HepG2 (cell line): Measurements from ENCODE around the gene RPL35. TPM values are rescaled to one million over a fixed set of nuclear protein-coding genes. Genes with fewer than 3 reads are reported as not detected.

ENCODE experiments used
- CBX2 ChIP-seq, 2 experiments: fragments of 200-600 bp in 1 of 2; sonication (generic); formaldehyde crosslinking in 1 of 2; IDR thresholded peaks; 2 replicates each; pipeline versions ENCODE4 v1.7.0 to v1.8.1; 2018 to 2022; ENCODE audit warnings: low read depth in 2 of 2, low read length in 1 of 2, mild to moderate bottlenecking in 1 of 2, missing genetic modification reagents in 1 of 2
- FOXA3 ChIP-seq: IDR thresholded peaks from 2 replicates; pipeline ENCODE4 v1.6.1; 2016; ENCODE audit warnings: missing genetic modification reagents, missing compliant biosample characterization
- HCFC1 ChIP-seq: fragments of 150-350 bp; IDR thresholded peaks from 2 replicates; pipeline ENCODE4 v1.6.1; 2014; ENCODE audit warnings: low read depth, low read length
- IKZF5 ChIP-seq: IDR thresholded peaks from 2 replicates; pipeline ENCODE4 v1.6.1; 2018; ENCODE audit warnings: missing genetic modification reagents, mild to moderate bottlenecking, missing compliant biosample characterization
- NPAS2 ChIP-seq: sonication (generic); formaldehyde crosslinking; IDR thresholded peaks from 2 replicates; pipeline ENCODE4 v1.8.0; 2022; ENCODE audit warnings: mild to moderate bottlenecking, missing genetic modification reagents, borderline replicate concordance
- RCOR2 ChIP-seq: IDR thresholded peaks from 2 replicates; pipeline ENCODE4 v1.6.1; 2016; ENCODE audit warnings: missing biosample characterization, missing genetic modification reagents
- RFXAP ChIP-seq: sonication (generic); formaldehyde crosslinking; IDR thresholded peaks from 2 replicates; pipeline ENCODE4 v1.4.0; 2020; ENCODE audit warnings: missing genetic modification reagents, borderline replicate concordance
- SP5 ChIP-seq: IDR thresholded peaks from 2 replicates; pipeline ENCODE4 v1.6.1; 2016; ENCODE audit warnings: low read depth, borderline replicate concordance
- ZC3H4 ChIP-seq: sonication (generic); formaldehyde crosslinking; IDR thresholded peaks from 2 replicates; pipeline ENCODE4 v1.4.0; 2020; ENCODE audit warnings: missing genetic modification reagents, borderline replicate concordance
- ZMYM3 ChIP-seq: sonication (generic); formaldehyde crosslinking; IDR thresholded peaks from 2 replicates; pipeline ENCODE4 v1.5.1; 2020; ENCODE audit warnings: mild to moderate bottlenecking, missing genetic modification reagents
- ZNF121 ChIP-seq: sonication (generic); formaldehyde crosslinking; IDR thresholded peaks from 2 replicates; pipeline ENCODE4 v1.5.0; 2020; ENCODE audit warnings: mild to moderate bottlenecking, missing genetic modification reagents
- ZNF224 ChIP-seq: sonication (generic); formaldehyde crosslinking; IDR thresholded peaks from 2 replicates; pipeline ENCODE4 v1.5.0; 2020; ENCODE audit warnings: mild to moderate bottlenecking, missing genetic modification reagents
- ZNF292 ChIP-seq: sonication (generic); formaldehyde crosslinking; IDR thresholded peaks from 2 replicates; pipeline ENCODE4 v1.8.1; 2022; ENCODE audit warnings: mild to moderate bottlenecking, low read depth, missing genetic modification reagents, borderline replicate concordance
- ZNF350 ChIP-seq: sonication (generic); formaldehyde crosslinking; IDR thresholded peaks from 2 replicates; pipeline ENCODE4 v1.4.0; 2020; ENCODE audit warnings: mild to moderate bottlenecking, low read depth, missing genetic modification reagents, borderline replicate concordance
- ZNF367 ChIP-seq: sonication (generic); formaldehyde crosslinking; IDR thresholded peaks from 2 replicates; pipeline ENCODE4 v1.4.0; 2020; ENCODE audit warnings: missing genetic modification reagents, borderline replicate concordance
- ZNF503 ChIP-seq: sonication (generic); formaldehyde crosslinking; IDR thresholded peaks from 2 replicates; pipeline ENCODE4 v1.4.0; 2020; ENCODE audit warnings: missing genetic modification reagents
- ZNF7 ChIP-seq: IDR thresholded peaks from 2 replicates; pipeline ENCODE4 v1.6.1; 2016; ENCODE audit warnings: missing biosample characterization, missing genetic modification reagents
- ZNF775 ChIP-seq: sonication (generic); formaldehyde crosslinking; IDR thresholded peaks from 2 replicates; pipeline ENCODE4 v1.4.0; 2020; ENCODE audit warnings: missing genetic modification reagents, mild to moderate bottlenecking, moderate library complexity, borderline replicate concordance
- ZSCAN29 ChIP-seq: sonication (generic); formaldehyde crosslinking; conservative IDR thresholded peaks from 2 replicates; pipeline ENCODE4 v1.4.0; 2020; ENCODE audit warnings: mild to moderate bottlenecking, missing genetic modification reagents
- polyA plus RNA-seq, 8 experiments: library from polyadenylated mRNA; depleted of rRNA in 3 of 8; stranded (reverse) in 7 of 8; unstranded in 1 of 8; fragments of >200 nt; fragmentation: Illumina TruSeq in 4 of 8; extraction: Trizol in 4 of 8; gene quantifications; 2 replicates each; pipeline versions ENCODE4 v1.2.1 to v1.2.3, GENCODE V29; 2011 to 2016; ENCODE audit warnings: low read depth in 4 of 8, missing spikeins in 1 of 8, mixed read lengths in 1 of 8; ENCODE audit not compliant: insufficient read depth in 1 of 8
- total RNA-seq, 5 experiments: library from RNA; depleted of rRNA; stranded (reverse); fragments of >200 nt; fragmentation: Illumina TruSeq; extraction: Trizol; gene quantifications; 2 replicates each; pipeline ENCODE4 v1.2.3, GENCODE V29; 2016; ENCODE audit warnings: low read depth in 1 of 5
- TF ChIP-seq, protein P1 (sequence below): sonication (generic); formaldehyde crosslinking; IDR thresholded peaks from 2 replicates; pipeline ENCODE4 v1.5.0; 2020; ENCODE audit warnings: missing genetic modification reagents, mild to moderate bottlenecking, borderline replicate concordance
- TF ChIP-seq, protein P2 (sequence below): sonication (generic); formaldehyde crosslinking; IDR thresholded peaks from 2 replicates; pipeline ENCODE4 v1.4.0; 2020; ENCODE audit warnings: mild to moderate bottlenecking, low read depth, missing genetic modification reagents
- TF ChIP-seq, protein P3 (sequence below): sonication (generic); formaldehyde crosslinking; IDR thresholded peaks from 2 replicates; pipeline ENCODE4 v1.8.0; 2022; ENCODE audit warnings: missing genetic modification reagents, low read depth, mild to moderate bottlenecking, borderline replicate concordance

The RPL35 gene
- total and polyA plus RNA-seq, 2 of the 13 experiments (the other 11 are each of a cell fraction or from before 2014, with no cell fraction given) = 2,153 to 2,935 TPM

GRCh38 chr9:124852829-124853531, 8.8 kb downstream of the RPL35 start, which contains the start of gene WDR38 (continued):
- TF ChIP-seq IKZF5 (peak; percentile 48; the same call in 1 of the 2 replicates), ZMYM3 (CRISPR knock-in tag) (peak; percentile 87), ZNF367 (CRISPR knock-in tag) (no peak), RCOR2 (CRISPR knock-in tag) (peak; percentile 42; the same call in 1 of the 2 replicates), FOXA3 (CRISPR knock-in tag) (peak; percentile 38), ZNF292 (CRISPR knock-in tag) (no peak), CBX2 (IDR thresholded peaks at IDR 0.05; ENCODE audit: low read depth, low read length) (no peak), CBX2 (CRISPR knock-in tag; IDR thresholded peaks at IDR 0.05; ENCODE audit: low read depth) (no peak), SP5 (CRISPR knock-in tag) (no peak), ZNF350 (CRISPR knock-in tag) (peak; percentile 51; the same call in 1 of the 2 replicates), HCFC1 (no peak), ZNF775 (CRISPR knock-in tag) (no peak), ZSCAN29 (CRISPR knock-in tag) (no peak), ZNF503 (no peak), ZNF121 (CRISPR knock-in tag) (peak; percentile 20; the same call in 1 of the 2 replicates), RFXAP (CRISPR knock-in tag) (peak; percentile 37; the same call in 1 of the 2 replicates), NPAS2 (CRISPR knock-in tag) (no peak), ZC3H4 (CRISPR knock-in tag) (no peak), ZNF224 (no peak), ZNF7 (no peak)
- TF ChIP-seq, protein P1, sequence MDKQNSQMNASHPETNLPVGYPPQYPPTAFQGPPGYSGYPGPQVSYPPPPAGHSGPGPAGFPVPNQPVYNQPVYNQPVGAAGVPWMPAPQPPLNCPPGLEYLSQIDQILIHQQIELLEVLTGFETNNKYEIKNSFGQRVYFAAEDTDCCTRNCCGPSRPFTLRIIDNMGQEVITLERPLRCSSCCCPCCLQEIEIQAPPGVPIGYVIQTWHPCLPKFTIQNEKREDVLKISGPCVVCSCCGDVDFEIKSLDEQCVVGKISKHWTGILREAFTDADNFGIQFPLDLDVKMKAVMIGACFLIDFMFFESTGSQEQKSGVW = no peak
- TF ChIP-seq, protein P2, sequence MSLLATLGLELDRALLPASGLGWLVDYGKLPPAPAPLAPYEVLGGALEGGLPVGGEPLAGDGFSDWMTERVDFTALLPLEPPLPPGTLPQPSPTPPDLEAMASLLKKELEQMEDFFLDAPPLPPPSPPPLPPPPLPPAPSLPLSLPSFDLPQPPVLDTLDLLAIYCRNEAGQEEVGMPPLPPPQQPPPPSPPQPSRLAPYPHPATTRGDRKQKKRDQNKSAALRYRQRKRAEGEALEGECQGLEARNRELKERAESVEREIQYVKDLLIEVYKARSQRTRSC (CRISPR knock-in tag) = no peak
- TF ChIP-seq, protein P3, sequence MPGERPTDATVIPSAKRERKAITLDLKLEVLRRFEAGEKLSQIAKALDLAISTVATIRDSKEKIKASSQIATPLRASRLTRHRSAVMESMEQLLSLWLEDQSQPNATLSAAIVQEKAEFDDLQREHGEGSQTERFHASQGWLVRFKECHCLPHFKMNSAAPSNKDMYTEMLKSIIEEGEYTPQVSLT (CRISPR knock-in tag) = no peak
